Stimulated activated CD8-positive, alpha-beta memory T cell treated with anti-CD3 and anti-CD28 coated beads, Interleukin-7, amount 100 ng/mL, for 48 hours (primary cell): ENCODE data around the gene TBCK.
"Not testable (repeated sequence)": the region's sequence is repeated elsewhere in the genome, so short reads cannot be mapped to it uniquely, and the experiment has no call there.

Experiments
- DNase-seq, 2 donors: peaks; one replicate each; pipeline ENCODE4 v3.0.0-alpha.2; 2020; ENCODE audit warnings: low read depth in 1 of 2; ENCODE audit errors: extremely low read depth in 1 of 2

The TBCK gene

GRCh38 chr4:106238820-106239420, 77.1 kb downstream of the TBCK start:
- DNase-seq: no peak

- no peak for DNase-seq
Observed at GRCh38 chr4:106231931-106232330, 84.1 kb downstream of the TBCK start.

GRCh38 chr4:106222548-106222947, 93.5 kb downstream of the TBCK start:
- DNase-seq: no peak

GRCh38 chr4:106213291-106213690, 102.7 kb downstream of the TBCK start:
- not testable (repeated sequence) for DNase-seq

- DNase-seq: no peak
Observed at GRCh38 chr4:106210021-106210420, 106.0 kb downstream of the TBCK start.

GRCh38 chr4:106208481-106209460, 107.2 kb downstream of the TBCK start:
- no peak for DNase-seq

- DNase-seq: no peak
Observed at GRCh38 chr4:106201373-106201772, 114.6 kb downstream of the TBCK start.

- no peak for DNase-seq
Observed at GRCh38 chr4:106195435-106195950, 120.5 kb downstream of the TBCK start.

- no peak for DNase-seq
Observed at GRCh38 chr4:106194801-106195200, 121.2 kb downstream of the TBCK start.

GRCh38 chr4:106192131-106192530, 123.9 kb downstream of the TBCK start:
- no peak for DNase-seq

- no peak for DNase-seq
Observed at GRCh38 chr4:106186201-106186600, 129.8 kb downstream of the TBCK start.

GRCh38 chr4:106183551-106183950, 132.5 kb downstream of the TBCK start:
- DNase-seq: no peak

- no peak for DNase-seq
Observed at GRCh38 chr4:106172861-106173260, 143.1 kb downstream of the TBCK start.

GRCh38 chr4:106165351-106166010, 150.5 kb downstream of the TBCK start:
- no peak for DNase-seq

GRCh38 chr4:106162278-106162677, 153.7 kb downstream of the TBCK start:
- no peak for DNase-seq

- no peak for DNase-seq
Observed at GRCh38 chr4:106160560-106160959, 155.4 kb downstream of the TBCK start.

- DNase-seq: no peak
Observed at GRCh38 chr4:106149911-106150310, 166.1 kb downstream of the TBCK start.

GRCh38 chr4:106149026-106149425, 167.0 kb downstream of the TBCK start:
- DNase-seq: no peak

GRCh38 chr4:106142616-106143127, 173.3 kb downstream of the TBCK start:
- no peak for DNase-seq

GRCh38 chr4:106140601-106141000, 175.4 kb downstream of the TBCK start:
- no peak for DNase-seq

GRCh38 chr4:106136777-106137331, 179.2 kb downstream of the TBCK start:
- DNase-seq: no peak
